ENCODE data around the gene RNF187. TPM values are rescaled to one million over a fixed set of nuclear protein-coding genes. Genes with fewer than 3 reads are reported as not detected.
"Not testable (repeated sequence)": the region's sequence is repeated elsewhere in the genome, so short reads cannot be mapped to it uniquely, and the experiment has no call there.

The RNF187 gene
- total RNA-seq, 1 donor from 2014 or later: 72.2 TPM

- DNase-seq (ENCODE audit: low spot score in 2 of 2); FAIRE-seq: not testable (repeated sequence)
These were observed 18.8 kb downstream of the RNF187 start for GRCh38 chr1:228505944-228506343.

GRCh38 chr1:228507961-228508652, 20.9 kb downstream of the RNF187 start:
- FAIRE-seq (no peak), DNase-seq (ENCODE audit: low spot score in 2 of 2) (no peak)

- FAIRE-seq: no peak
- DNase-seq (ENCODE audit: low spot score in 2 of 2): no peak
These were observed 21.7 kb downstream of the RNF187 start for GRCh38 chr1:228508840-228509415.

- no peak for FAIRE-seq
- no peak for DNase-seq (ENCODE audit: low spot score in 2 of 2)
These were observed 23.1 kb downstream of the RNF187 start for GRCh38 chr1:228510101-228510802.

GRCh38 chr1:228510803-228511413, 23.7 kb downstream of the RNF187 start:
- FAIRE-seq: no peak
- no peak for DNase-seq (ENCODE audit: low spot score in 2 of 2)

- DNase-seq (ENCODE audit: low spot score in 2 of 2) (no peak), FAIRE-seq (no peak)
These were observed 24.6 kb downstream of the RNF187 start for GRCh38 chr1:228511546-228512445.

GRCh38 chr1:228512781-228513198, 25.6 kb downstream of the RNF187 start:
- DNase-seq (ENCODE audit: low spot score in 2 of 2) (no peak), FAIRE-seq (no peak)

- DNase-seq (ENCODE audit: low spot score in 2 of 2) (no peak), FAIRE-seq (no peak)
These were observed 26.2 kb downstream of the RNF187 start for GRCh38 chr1:228513236-228513900.

- FAIRE-seq: no peak
- no peak for DNase-seq (ENCODE audit: low spot score in 2 of 2)
These were observed 27.2 kb downstream of the RNF187 start for GRCh38 chr1:228514421-228514820.

- DNase-seq (ENCODE audit: low spot score in 2 of 2) (peak in 1 of 2 donors; percentile 54), FAIRE-seq (peak; percentile 64)
These were observed 28.1 kb downstream of the RNF187 start for GRCh38 chr1:228515200-228515834.

- FAIRE-seq (no peak), DNase-seq (ENCODE audit: low spot score in 2 of 2) (no peak)
These were observed 30.5 kb downstream of the RNF187 start for GRCh38 chr1:228517655-228518054.

- DNase-seq (ENCODE audit: low spot score in 2 of 2) (no peak), FAIRE-seq (no peak)
These were observed 40.4 kb downstream of the RNF187 start for GRCh38 chr1:228527596-228527995.

- DNase-seq (ENCODE audit: low spot score in 2 of 2) (no peak), FAIRE-seq (no peak)
These were observed 41.4 kb downstream of the RNF187 start for GRCh38 chr1:228528612-228529011.

GRCh38 chr1:228530086-228530758, 43.0 kb downstream of the RNF187 start:
- DNase-seq (ENCODE audit: low spot score in 2 of 2) (no peak), FAIRE-seq (no peak)

GRCh38 chr1:228530951-228531731, 44.0 kb downstream of the RNF187 start:
- FAIRE-seq (no peak), DNase-seq (ENCODE audit: low spot score in 2 of 2) (no peak)

GRCh38 chr1:228538831-228539230, 51.6 kb downstream of the RNF187 start:
- no peak for FAIRE-seq
- DNase-seq (ENCODE audit: low spot score in 2 of 2): no peak

- FAIRE-seq: no peak
- DNase-seq (ENCODE audit: low spot score in 2 of 2): no peak
These were observed 53.2 kb downstream of the RNF187 start for GRCh38 chr1:228540161-228540917.
